ENCODE data around the gene ARID4A.

DNA sequence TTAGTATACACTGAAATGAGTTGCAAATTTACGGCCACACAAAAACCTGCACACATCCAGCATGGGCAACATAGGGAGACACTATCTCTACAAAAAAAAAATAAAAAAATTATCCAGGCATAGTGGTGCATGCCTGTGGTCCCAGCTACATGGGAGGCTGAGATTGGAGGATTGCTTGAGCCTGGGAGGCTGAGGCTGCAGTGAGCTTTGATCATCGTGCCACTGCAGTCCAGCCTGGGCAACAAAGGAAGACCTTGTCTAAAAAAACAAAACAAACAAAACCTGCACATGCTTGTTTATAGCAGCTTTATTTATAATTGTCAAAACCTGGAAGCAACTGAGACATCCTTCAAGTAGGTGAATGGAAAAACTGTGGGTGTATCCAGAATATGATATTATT is 92.5 kb downstream of the ARID4A start:
- TF ChIP-seq, protein P1, sequence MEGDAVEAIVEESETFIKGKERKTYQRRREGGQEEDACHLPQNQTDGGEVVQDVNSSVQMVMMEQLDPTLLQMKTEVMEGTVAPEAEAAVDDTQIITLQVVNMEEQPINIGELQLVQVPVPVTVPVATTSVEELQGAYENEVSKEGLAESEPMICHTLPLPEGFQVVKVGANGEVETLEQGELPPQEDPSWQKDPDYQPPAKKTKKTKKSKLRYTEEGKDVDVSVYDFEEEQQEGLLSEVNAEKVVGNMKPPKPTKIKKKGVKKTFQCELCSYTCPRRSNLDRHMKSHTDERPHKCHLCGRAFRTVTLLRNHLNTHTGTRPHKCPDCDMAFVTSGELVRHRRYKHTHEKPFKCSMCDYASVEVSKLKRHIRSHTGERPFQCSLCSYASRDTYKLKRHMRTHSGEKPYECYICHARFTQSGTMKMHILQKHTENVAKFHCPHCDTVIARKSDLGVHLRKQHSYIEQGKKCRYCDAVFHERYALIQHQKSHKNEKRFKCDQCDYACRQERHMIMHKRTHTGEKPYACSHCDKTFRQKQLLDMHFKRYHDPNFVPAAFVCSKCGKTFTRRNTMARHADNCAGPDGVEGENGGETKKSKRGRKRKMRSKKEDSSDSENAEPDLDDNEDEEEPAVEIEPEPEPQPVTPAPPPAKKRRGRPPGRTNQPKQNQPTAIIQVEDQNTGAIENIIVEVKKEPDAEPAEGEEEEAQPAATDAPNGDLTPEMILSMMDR (IDR thresholded peaks at IDR 0.05): no peak
- no peak for TF ChIP-seq POLR2A (IDR thresholded peaks at IDR 0.05)

Measured in lower leg skin (tissue), 3 donors.